HT1080 (cell line): Measurements from ENCODE around the gene TBC1D28. TPM values are rescaled to one million over a fixed set of nuclear protein-coding genes. Genes with fewer than 3 reads are reported as not detected.
"Not testable (repeated sequence)": the region's sequence is repeated elsewhere in the genome, so short reads cannot be mapped to it uniquely, and the experiment has no call there.

Experiments
- DNase-seq: peaks from one replicate; pipeline ENCODE4 v3.0.0-alpha.2; 2015; ENCODE audit warnings: low read depth
- polyA plus RNA-seq, 2 experiments: library from polyadenylated mRNA; depleted of rRNA; stranded (reverse); fragments of >200 nt; gene quantifications; 2 replicates each; pipeline ENCODE4 v1.2.3, GENCODE V29; 2015
- total RNA-seq: library from RNA; depleted of rRNA; stranded (reverse); fragments of >200 nt; shearing (Covaris generic); gene quantifications from 2 replicates; pipeline ENCODE4 v1.2.3, GENCODE V29; 2014; rRNA removed

The TBC1D28 gene
- not detected in 2 replicates for total RNA-seq
- polyA plus RNA-seq (2015; cell fraction: cytosol; rRNA removed) = not detected in 2 replicates
- polyA plus RNA-seq (2015; cell fraction: nucleus; rRNA removed) = not detected in 2 replicates

GRCh38 chr17:18644291-18644690 lies at the start of gene TBC1D28:
TSS of gene TBC1D28 (minus strand) at chr17:18644391. CDS start at chr17:18641352, 3,039 bp downstream.
- DNase-seq = not testable (repeated sequence)

- not testable (repeated sequence) for DNase-seq
Observed at GRCh38 chr17:18682668-18683067, 38.5 kb upstream of the TBC1D28 start.

- peak; percentile 95 for DNase-seq
Observed at GRCh38 chr17:18681767-18682571, 37.8 kb upstream of the TBC1D28 start, which contains the start of gene FOXO3B. TSS of gene FOXO3B (minus strand) at chr17:18682314. CDS start at chr17:18681651, 663 bp downstream.

- DNase-seq = not testable (repeated sequence)
Observed at GRCh38 chr17:18677381-18677780, 33.2 kb upstream of the TBC1D28 start.

GRCh38 chr17:18676928-18677327 lies 32.7 kb upstream of the TBC1D28 start:
- not testable (repeated sequence) for DNase-seq

- DNase-seq = not testable (repeated sequence)
Observed at GRCh38 chr17:18672395-18673227, 28.4 kb upstream of the TBC1D28 start.

- not testable (repeated sequence) for DNase-seq
Observed at GRCh38 chr17:18668625-18669024, 24.4 kb upstream of the TBC1D28 start.

GRCh38 chr17:18667535-18667934 lies 23.3 kb upstream of the TBC1D28 start:
- DNase-seq = not testable (repeated sequence)

- DNase-seq = not testable (repeated sequence)
Observed at GRCh38 chr17:18666326-18666725, 22.1 kb upstream of the TBC1D28 start.

- not testable (repeated sequence) for DNase-seq
Observed at GRCh38 chr17:18661924-18662624, 17.9 kb upstream of the TBC1D28 start.

GRCh38 chr17:18650094-18650493 lies 5.9 kb upstream of the TBC1D28 start:
- not testable (repeated sequence) for DNase-seq

- not testable (repeated sequence) for DNase-seq
Observed at GRCh38 chr17:18643124-18643523, 1.1 kb downstream of the TBC1D28 start.

GRCh38 chr17:18638357-18638756 lies 5.8 kb downstream of the TBC1D28 start:
- not testable (repeated sequence) for DNase-seq

GRCh38 chr17:18636237-18636636 lies 8.0 kb downstream of the TBC1D28 start:
- not testable (repeated sequence) for DNase-seq

- DNase-seq = not testable (repeated sequence)
Observed at GRCh38 chr17:18635773-18636172, 8.4 kb downstream of the TBC1D28 start.

- not testable (repeated sequence) for DNase-seq
Observed at GRCh38 chr17:18634550-18635263, 9.5 kb downstream of the TBC1D28 start.

GRCh38 chr17:18626152-18626870 lies 17.9 kb downstream of the TBC1D28 start:
- no peak for DNase-seq

GRCh38 chr17:18625509-18626104 lies 18.6 kb downstream of the TBC1D28 start:
- peak; percentile 39 for DNase-seq

GRCh38 chr17:18624862-18625501 lies 19.2 kb downstream of the TBC1D28 start:
- not testable (repeated sequence) for DNase-seq
